Stimulated activated CD8-positive, alpha-beta memory T cell treated with anti-CD3 and anti-CD28 coated beads, Interleukin-12 subunit alpha, Interleukin-12 subunit beta, amount 100 ng/mL, for 24 hours (primary cell): ENCODE results near the gene EYA2.

ENCODE experiments used
- DNase-seq: peaks from one replicate; pipeline ENCODE4 v3.0.0-alpha.2; 2020; ENCODE audit errors: extremely low read depth

The EYA2 gene

GRCh38 chr20:46979603-46980241 lies 85.1 kb downstream of the EYA2 start:
- no peak for DNase-seq

- DNase-seq: no peak
Observed at GRCh38 chr20:46981184-46981583, 86.5 kb downstream of the EYA2 start.

- no peak for DNase-seq
Observed at GRCh38 chr20:46983466-46983865, 88.8 kb downstream of the EYA2 start.

GRCh38 chr20:46984405-46984804 lies 89.8 kb downstream of the EYA2 start:
- DNase-seq: no peak

GRCh38 chr20:46985250-46985649 lies 90.6 kb downstream of the EYA2 start:
- no peak for DNase-seq

GRCh38 chr20:46985671-46986070 lies 91.0 kb downstream of the EYA2 start:
- DNase-seq: no peak

- DNase-seq: no peak
Observed at GRCh38 chr20:46987001-46987400, 92.4 kb downstream of the EYA2 start.

GRCh38 chr20:46990017-46990595 lies 95.5 kb downstream of the EYA2 start:
- peak; percentile 2 for DNase-seq

- no peak for DNase-seq
Observed at GRCh38 chr20:46990596-46991104, 96.0 kb downstream of the EYA2 start.

GRCh38 chr20:46991168-46991567 lies 96.5 kb downstream of the EYA2 start:
- no peak for DNase-seq

GRCh38 chr20:46991880-46992639 lies 97.4 kb downstream of the EYA2 start:
- no peak for DNase-seq

- DNase-seq: no peak
Observed at GRCh38 chr20:46992640-46993035, 98.0 kb downstream of the EYA2 start.

GRCh38 chr20:46993465-46994095 lies 98.9 kb downstream of the EYA2 start:
- DNase-seq: no peak

- DNase-seq: peak; percentile 7
Observed at GRCh38 chr20:46994341-46994740, 99.7 kb downstream of the EYA2 start.

GRCh38 chr20:46995561-46996142 lies 101.0 kb downstream of the EYA2 start:
- DNase-seq: no peak

GRCh38 chr20:46997187-46997586 lies 102.5 kb downstream of the EYA2 start:
- no peak for DNase-seq

GRCh38 chr20:46998477-46999240 lies 104.0 kb downstream of the EYA2 start:
- no peak for DNase-seq

- DNase-seq: no peak
Observed at GRCh38 chr20:46999801-47000465, 105.3 kb downstream of the EYA2 start.

- no peak for DNase-seq
Observed at GRCh38 chr20:47003223-47003622, 108.6 kb downstream of the EYA2 start.

- no peak for DNase-seq
Observed at GRCh38 chr20:47004179-47004578, 109.5 kb downstream of the EYA2 start.
